H9 (cell line): ENCODE measurements around the gene PPP1R1B. TPM values are rescaled to one million over a fixed set of nuclear protein-coding genes. Genes with fewer than 3 reads are reported as not detected.

ENCODE experiments used
- DNase-seq: peaks from one replicate; pipeline ENCODE4 v3.0.0-alpha.2; 2017
- H2AFZ ChIP-seq: one replicate; pipeline ENCODE4 v1.6.1; 2013; ENCODE audit warnings: mild to moderate bottlenecking, low read length, control low read depth, moderate library complexity
- H2AK5ac ChIP-seq: 2 replicates; pipeline ENCODE4 v1.6.1; 2013; ENCODE audit warnings: low read length, control low read depth, mixed read lengths; ENCODE audit not compliant: insufficient read length
- H2BK120ac ChIP-seq: one replicate; pipeline ENCODE4 v1.6.1; 2013; ENCODE audit warnings: low read depth, mild to moderate bottlenecking, low read length, control low read depth, inconsistent platforms; ENCODE audit not compliant: poor library complexity, severe bottlenecking
- H2BK12ac ChIP-seq: 2 replicates; pipeline ENCODE4 v1.6.1; 2013; ENCODE audit warnings: low read length, control low read depth, mixed read lengths, low read depth; ENCODE audit not compliant: insufficient read length
- H2BK15ac ChIP-seq: 2 replicates; pipeline ENCODE4 v1.6.1; 2013; ENCODE audit warnings: low read depth, low read length, control low read depth
- H2BK20ac ChIP-seq: one replicate; pipeline ENCODE4 v1.6.1; 2013; ENCODE audit warnings: low read depth, mild to moderate bottlenecking, low read length, control low read depth, inconsistent platforms; ENCODE audit not compliant: poor library complexity, severe bottlenecking
- H2BK5ac ChIP-seq: 2 replicates; pipeline ENCODE4 v1.6.1; 2013; ENCODE audit warnings: low read length, control low read depth, mixed read lengths; ENCODE audit not compliant: insufficient read length
- H3K14ac ChIP-seq: 2 replicates; pipeline ENCODE4 v1.6.1; 2013; ENCODE audit warnings: low read length, control low read depth; ENCODE audit not compliant: insufficient read depth
- H3K18ac ChIP-seq: 2 replicates; pipeline ENCODE4 v1.6.1; 2013; ENCODE audit warnings: low read depth, mild to moderate bottlenecking, mixed read lengths, low read length, control low read depth; ENCODE audit not compliant: insufficient read length
- H3K23ac ChIP-seq: 2 replicates; pipeline ENCODE4 v1.6.1; 2013; ENCODE audit warnings: low read length, control low read depth, mixed read lengths, low read depth; ENCODE audit not compliant: insufficient read length
- H3K23me2 ChIP-seq: 2 replicates; pipeline ENCODE4 v1.6.1; 2013; ENCODE audit warnings: low read depth, mild to moderate bottlenecking, mixed read lengths, low read length, control low read depth; ENCODE audit not compliant: insufficient read length, poor library complexity, severe bottlenecking
- H3K27ac ChIP-seq: 2 replicates; pipeline ENCODE4 v1.5.1; 2013; ENCODE audit warnings: low read length, control low read depth, mixed read lengths, low read depth; ENCODE audit not compliant: insufficient read length
- H3K27me3 ChIP-seq: 2 replicates; pipeline ENCODE4 v1.6.1; 2013; ENCODE audit warnings: low read length, control low read depth, inconsistent platforms; ENCODE audit not compliant: insufficient read depth
- H3K4ac ChIP-seq: 2 replicates; pipeline ENCODE4 v1.6.1; 2013; ENCODE audit warnings: low read depth, mild to moderate bottlenecking, control low read depth, inconsistent platforms, low read length, moderate library complexity
- H3K4me1 ChIP-seq: 2 replicates; pipeline ENCODE4 v1.6.1; 2013; ENCODE audit warnings: low read length, control low read depth, inconsistent platforms; ENCODE audit not compliant: insufficient read depth
- H3K4me2 ChIP-seq: 2 replicates; pipeline ENCODE4 v1.6.1; 2013; ENCODE audit warnings: low read length, control low read depth, mixed read lengths; ENCODE audit not compliant: insufficient read length, insufficient read depth
- H3K56ac ChIP-seq: 2 replicates; pipeline ENCODE4 v1.6.1; 2013; ENCODE audit warnings: low read depth, mild to moderate bottlenecking, mixed read lengths, low read length, control low read depth; ENCODE audit not compliant: insufficient read length
- H3K79me1 ChIP-seq: 2 replicates; pipeline ENCODE4 v1.6.1; 2013; ENCODE audit warnings: low read depth, mild to moderate bottlenecking, moderate library complexity, low read length, control low read depth, inconsistent platforms; ENCODE audit not compliant: insufficient read depth, poor library complexity, severe bottlenecking
- H3K79me2 ChIP-seq: 2 replicates; pipeline ENCODE4 v1.6.1; 2013; ENCODE audit warnings: low read length, control low read depth, inconsistent platforms; ENCODE audit not compliant: insufficient read depth
- H3K9ac ChIP-seq: 2 replicates; pipeline ENCODE4 v1.6.1; 2013; ENCODE audit warnings: low read length, control low read depth, mixed read lengths; ENCODE audit not compliant: insufficient read length; ENCODE audit errors: extremely low read depth
- H3K9me3 ChIP-seq: one replicate; pipeline ENCODE4 v1.6.1; 2013; ENCODE audit warnings: low read depth, low read length, inconsistent platforms; ENCODE audit not compliant: control insufficient read depth
- H3T11ph ChIP-seq: one replicate; pipeline ENCODE4 v1.6.1; 2013; ENCODE audit warnings: mild to moderate bottlenecking, low read length, control low read depth, inconsistent platforms
- H4K20me1 ChIP-seq: one replicate; pipeline ENCODE4 v1.6.1; 2013; ENCODE audit not compliant: control insufficient read depth, insufficient read length, insufficient read depth
- H4K5ac ChIP-seq: 2 replicates; pipeline ENCODE4 v1.6.1; 2013; ENCODE audit warnings: low read depth, mild to moderate bottlenecking, mixed read lengths, low read length, control low read depth; ENCODE audit not compliant: insufficient read length
- H4K8ac ChIP-seq: replicated peaks from 2 replicates; pipeline ENCODE4 v1.6.1; 2013; ENCODE audit warnings: low read length, control low read depth, mixed read lengths, low read depth; ENCODE audit not compliant: insufficient read length
- H4K91ac ChIP-seq: 2 replicates; pipeline ENCODE4 v1.6.1; 2013; ENCODE audit warnings: low read depth, mild to moderate bottlenecking, moderate library complexity, mixed read lengths, low read length, control low read depth; ENCODE audit not compliant: insufficient read length
- H3K27ac Mint-ChIP-seq, 3 experiments: 2 replicates in 2 of 3; 3 replicates in 1 of 3; pipeline ENCODE4 v1.8.0; 2020 to 2021; ENCODE audit warnings: mixed read lengths in 3 of 3, mild to moderate bottlenecking in 1 of 3, moderate library complexity in 1 of 3
- H3K27me3 Mint-ChIP-seq: 2 replicates; pipeline ENCODE4 v1.8.0; 2021; ENCODE audit warnings: low read depth, mild to moderate bottlenecking, moderate library complexity, mixed read lengths
- H3K36me3 Mint-ChIP-seq, 3 experiments: 2 replicates in 2 of 3; 3 replicates in 1 of 3; pipeline ENCODE4 v1.8.0; 2020 to 2021; ENCODE audit warnings: low read depth in 3 of 3, mixed read lengths in 3 of 3; ENCODE audit not compliant: insufficient read depth in 1 of 3
- H3K4me1 Mint-ChIP-seq, 2 experiments: 2 replicates each; pipeline ENCODE4 v1.8.0; 2020; ENCODE audit warnings: mixed read lengths in 2 of 2
- H3K4me3 Mint-ChIP-seq, 2 experiments: 2 replicates in 1 of 2; 3 replicates in 1 of 2; pipeline ENCODE4 v1.8.0; 2020 to 2021; ENCODE audit warnings: mild to moderate bottlenecking in 2 of 2, mixed read lengths in 2 of 2, moderate library complexity in 1 of 2
- H3K9me3 Mint-ChIP-seq, 2 experiments: 2 replicates in 1 of 2; 3 replicates in 1 of 2; pipeline ENCODE4 v1.8.0; 2020; ENCODE audit warnings: mild to moderate bottlenecking in 2 of 2, mixed read lengths in 2 of 2, moderate library complexity in 1 of 2
- WGBS: extraction: QIAGEN DNeasy Blood & Tissue Kit; methylation state at CpG from one replicate; pipeline ENCODE4 v1.1.7; 2013; ENCODE audit warnings: missing lambda C conversion rate, low lambda C conversion rate, mixed read lengths; ENCODE audit not compliant: insufficient read length; ENCODE audit errors: extremely low coverage; 5-methylcytosine and 5-hydroxymethylcytosine counted together
- total RNA-seq: library from RNA; stranded (reverse); gene quantifications from 2 replicates; pipeline ENCODE4 v1.2.1, GENCODE V29; 2021
- TF ChIP-seq, protein P1 (sequence below): fragments of 200-600 bp; sonication (generic); conservative IDR thresholded peaks from 3 replicates; pipeline ENCODE4 v1.8.0; 2021; ENCODE audit warnings: antibody characterized with exemption, mild to moderate bottlenecking

Gene PPP1R1B
- total RNA-seq, 1 experiment from 2014 or later = 15.5 TPM

DNA sequence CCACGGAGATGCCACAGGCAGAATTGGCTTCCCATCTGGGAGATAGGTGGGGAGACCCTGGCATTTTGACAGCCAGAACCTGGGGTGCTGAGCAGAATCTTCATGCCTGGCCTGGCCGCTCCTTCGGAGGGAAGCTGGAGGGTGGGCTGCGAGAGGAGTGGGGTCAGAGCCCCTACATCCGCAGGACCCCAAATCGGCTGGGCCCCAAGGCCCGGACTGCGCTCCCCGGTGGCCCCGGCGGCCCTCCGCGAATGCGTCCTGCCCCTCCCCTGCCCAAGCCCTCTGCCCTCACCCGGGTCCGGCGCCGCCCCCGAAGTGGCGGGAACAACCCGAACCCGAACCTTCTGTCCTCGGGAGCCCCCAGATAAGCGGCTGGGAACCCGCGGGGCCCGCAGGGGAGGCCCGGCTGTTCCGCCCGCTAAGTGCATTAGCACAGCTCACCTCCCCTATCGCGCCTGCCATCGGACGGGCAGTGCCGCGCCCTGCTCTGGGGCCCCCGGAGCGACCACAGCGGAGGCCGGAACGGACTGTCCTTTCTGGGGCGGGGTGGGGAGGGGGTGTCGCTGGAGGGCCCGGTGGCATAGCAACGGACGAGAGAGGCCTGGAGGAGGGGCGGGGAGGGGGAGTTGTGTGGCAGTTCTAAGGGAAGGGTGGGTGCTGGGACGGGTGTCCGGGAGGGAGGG is 40.7 kb downstream of the PPP1R1B start:
- Histone ChIP-seq H4K91ac (no peak overlapping the region), H3K9ac (no peak overlapping the region), H3K4ac (no peak overlapping the region), H2AK5ac (no peak overlapping the region), H3T11ph (no peak overlapping the region), H2BK12ac (no peak overlapping the region), H3K79me2 (no peaks in the 10 kb centered on the region), H3K27ac (no peak overlapping the region), H3K56ac (no peak overlapping the region), H3K27me3 (peaks cover 3% of the 10 kb centered on the region; the same call in 1 of the 2 replicates), H3K4me1 (peaks cover 6% of the 10 kb centered on the region; the same call in 1 of the 2 replicates), H3K14ac (no peak overlapping the region), H4K8ac (no peak overlapping the region), H2BK5ac (no peak overlapping the region), H2BK15ac (no peak overlapping the region), H4K20me1 (no peaks in the 10 kb centered on the region), H3K9me3 (no peaks in the 10 kb centered on the region), H3K23me2 (peaks cover 6% of the 10 kb centered on the region), H2AFZ (no peak overlapping the region), H3K79me1 (no peaks in the 10 kb centered on the region), H2BK20ac (no peak overlapping the region), H4K5ac (no peak overlapping the region), H2BK120ac (no peak overlapping the region), H3K4me2 (peak overlapping the region; percentile 65), H3K18ac (no peak overlapping the region), H3K23ac (no peak overlapping the region)
- Mint-ChIP-seq H3K36me3 (no peaks in the 10 kb centered on the region), H3K27me3 (peaks cover 65% of the 10 kb centered on the region), H3K27ac (peak overlapping the region in 1 of 3 experiments; percentile 67; a peak in 1 of 7 replicates), H3K4me1 (peaks cover 39 to 54% of the 10 kb centered on the region in 2 experiments), H3K9me3 (no peaks in the 10 kb centered on the region; a peak in 1 of 5 replicates), H3K4me3 (peak overlapping the region; percentile 56 to 79)
- DNase-seq = no peak
- TF ChIP-seq, protein P1, sequence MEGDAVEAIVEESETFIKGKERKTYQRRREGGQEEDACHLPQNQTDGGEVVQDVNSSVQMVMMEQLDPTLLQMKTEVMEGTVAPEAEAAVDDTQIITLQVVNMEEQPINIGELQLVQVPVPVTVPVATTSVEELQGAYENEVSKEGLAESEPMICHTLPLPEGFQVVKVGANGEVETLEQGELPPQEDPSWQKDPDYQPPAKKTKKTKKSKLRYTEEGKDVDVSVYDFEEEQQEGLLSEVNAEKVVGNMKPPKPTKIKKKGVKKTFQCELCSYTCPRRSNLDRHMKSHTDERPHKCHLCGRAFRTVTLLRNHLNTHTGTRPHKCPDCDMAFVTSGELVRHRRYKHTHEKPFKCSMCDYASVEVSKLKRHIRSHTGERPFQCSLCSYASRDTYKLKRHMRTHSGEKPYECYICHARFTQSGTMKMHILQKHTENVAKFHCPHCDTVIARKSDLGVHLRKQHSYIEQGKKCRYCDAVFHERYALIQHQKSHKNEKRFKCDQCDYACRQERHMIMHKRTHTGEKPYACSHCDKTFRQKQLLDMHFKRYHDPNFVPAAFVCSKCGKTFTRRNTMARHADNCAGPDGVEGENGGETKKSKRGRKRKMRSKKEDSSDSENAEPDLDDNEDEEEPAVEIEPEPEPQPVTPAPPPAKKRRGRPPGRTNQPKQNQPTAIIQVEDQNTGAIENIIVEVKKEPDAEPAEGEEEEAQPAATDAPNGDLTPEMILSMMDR = no peak
- WGBS = no CpG with 5 or more reads among the region's 49 CpGs
